Activated CD8-positive, alpha-beta memory T cell treated with anti-CD3 and anti-CD28 coated beads, Interleukin-2, amount 50 U/mL, for 48 hours (primary cell): ENCODE data around the gene GPHN.

Experiments used
- DNase-seq: peaks from one replicate; pipeline ENCODE4 v3.0.0-alpha.2; 2020

GPHN gene

GRCh38 chr14:67071506-67071905, 563.6 kb downstream of the GPHN start:
- DNase-seq, result no peak

DNA sequence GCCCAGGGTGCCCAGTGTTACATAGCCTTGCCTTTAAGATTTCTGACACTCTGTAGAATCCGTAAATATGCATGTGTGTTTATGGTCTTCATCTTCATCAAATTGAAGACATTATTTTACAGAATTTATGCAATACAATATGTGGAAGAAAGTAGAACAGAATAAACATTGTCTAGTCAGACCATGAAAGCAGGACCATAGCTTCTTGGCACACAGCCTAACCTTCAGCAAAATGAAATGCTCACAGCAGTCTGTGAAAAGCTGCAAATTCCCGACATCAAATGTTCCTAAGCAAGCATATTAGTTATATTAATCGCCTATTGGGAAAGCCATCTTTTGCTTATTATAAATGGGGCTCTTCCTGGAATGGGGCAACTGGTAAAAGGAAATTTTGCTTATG, 570.0 kb downstream of the GPHN start:
- DNase-seq, result no peak

DNA sequence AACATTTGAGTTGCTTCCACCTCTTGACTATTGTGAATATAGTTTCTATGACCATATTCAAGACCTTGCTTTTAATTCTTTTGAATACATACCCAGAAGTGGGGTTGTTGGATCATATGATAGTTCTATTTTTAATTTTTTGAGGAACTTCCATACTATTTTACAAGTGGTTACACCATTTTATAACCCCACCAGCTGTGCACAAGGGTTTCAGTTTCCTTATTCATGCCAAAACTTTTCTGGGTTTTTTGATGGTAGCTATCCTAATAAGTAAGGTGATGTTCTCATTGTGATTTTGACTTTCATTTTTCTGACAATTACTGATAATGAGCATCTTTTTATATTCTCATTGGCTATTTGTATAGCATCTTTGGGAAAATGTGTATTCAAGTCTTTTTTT, 571.9 kb downstream of the GPHN start:
- no peak for DNase-seq

DNA sequence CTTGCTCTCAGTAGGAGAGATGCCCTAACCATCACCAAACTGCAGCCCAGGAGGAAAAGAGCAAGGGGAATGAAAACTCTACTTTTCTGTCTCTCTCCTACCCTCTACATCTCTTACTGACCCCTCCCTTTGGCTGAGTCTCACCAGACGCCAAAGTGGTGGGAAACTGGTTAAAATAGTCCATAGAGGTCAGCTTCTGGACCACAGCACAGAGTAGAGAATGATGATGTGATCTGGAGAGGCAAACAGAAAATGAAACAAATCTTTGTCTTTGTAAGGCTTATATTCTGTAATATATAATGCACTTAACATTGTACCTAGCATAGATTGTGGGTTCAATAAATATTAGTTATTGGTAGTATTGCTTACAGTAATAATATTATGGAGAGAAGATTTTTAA, 600.3 kb downstream of the GPHN start:
- DNase-seq, result no peak

DNA sequence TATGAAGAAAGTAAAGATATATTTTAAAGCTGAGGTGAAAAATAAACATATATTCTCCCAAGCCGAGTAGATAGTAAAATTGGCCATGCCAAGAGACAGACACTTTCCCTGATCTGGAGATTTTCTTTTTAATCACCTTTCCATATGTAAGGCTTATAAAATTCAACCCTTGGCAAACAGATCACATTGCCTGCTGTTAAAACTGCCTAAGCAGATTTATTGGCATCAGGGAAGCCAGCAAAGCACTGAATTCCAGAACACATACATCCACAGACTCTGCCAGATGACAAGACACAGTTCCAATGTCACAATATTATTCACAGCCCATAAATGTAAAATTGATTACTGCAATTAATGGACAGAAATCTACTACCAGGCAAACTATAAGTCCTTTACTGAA, 603.1 kb downstream of the GPHN start:
- DNase-seq, result no peak

- DNase-seq, result no peak
Measured at GRCh38 chr14:67112344-67112743, 604.4 kb downstream of the GPHN start.

GRCh38 chr14:67127174-67127573, 619.2 kb downstream of the GPHN start:
- no peak for DNase-seq

- no peak for DNase-seq
Measured at GRCh38 chr14:67129768-67130167, 621.8 kb downstream of the GPHN start.

- no peak for DNase-seq
Measured at GRCh38 chr14:67131691-67132090, 623.7 kb downstream of the GPHN start.

GRCh38 chr14:67133144-67133543, 625.2 kb downstream of the GPHN start:
- DNase-seq, result no peak

DNA sequence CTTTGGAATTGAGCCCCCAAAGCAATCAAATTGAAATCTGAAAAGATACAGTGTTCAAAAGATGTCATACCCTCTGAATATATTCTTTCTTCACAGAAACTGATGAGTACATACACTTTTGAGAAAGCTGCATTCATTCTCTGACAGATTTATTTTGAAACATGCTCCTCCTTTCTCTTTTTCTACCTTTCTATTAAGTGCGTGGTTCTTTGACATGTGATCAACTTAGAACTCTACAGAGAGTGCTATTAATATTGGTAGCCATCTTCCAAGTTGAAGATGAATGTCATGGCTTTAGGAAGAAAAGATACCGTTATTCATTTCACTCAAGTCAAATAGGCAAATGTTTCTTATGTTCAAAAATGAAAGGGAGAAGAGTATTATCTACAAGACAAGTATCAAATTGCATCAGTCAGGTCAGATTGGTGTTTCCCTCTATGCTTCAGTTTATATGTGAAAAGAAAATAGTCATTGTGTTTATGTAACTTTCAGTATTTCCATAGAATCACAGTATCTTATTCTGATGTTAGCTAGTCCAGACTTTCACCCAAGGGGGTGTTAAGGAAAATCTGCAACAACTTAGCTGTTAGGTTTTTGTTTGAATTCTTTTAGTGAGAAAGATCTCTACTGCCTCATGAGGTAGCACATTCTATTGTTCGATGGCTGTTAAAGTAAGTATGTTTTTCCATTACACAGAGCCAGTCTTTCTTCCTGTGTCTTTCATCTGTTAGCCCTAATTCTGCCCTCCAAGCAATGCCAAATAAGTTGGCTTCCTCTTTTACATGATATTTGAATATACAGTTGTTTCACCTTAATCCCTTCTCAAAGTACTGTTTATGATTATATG, 625.9 kb downstream of the GPHN start:
- DNase-seq, result no peak

- DNase-seq, result no peak
Measured at GRCh38 chr14:67137744-67138371, 629.9 kb downstream of the GPHN start.

DNA sequence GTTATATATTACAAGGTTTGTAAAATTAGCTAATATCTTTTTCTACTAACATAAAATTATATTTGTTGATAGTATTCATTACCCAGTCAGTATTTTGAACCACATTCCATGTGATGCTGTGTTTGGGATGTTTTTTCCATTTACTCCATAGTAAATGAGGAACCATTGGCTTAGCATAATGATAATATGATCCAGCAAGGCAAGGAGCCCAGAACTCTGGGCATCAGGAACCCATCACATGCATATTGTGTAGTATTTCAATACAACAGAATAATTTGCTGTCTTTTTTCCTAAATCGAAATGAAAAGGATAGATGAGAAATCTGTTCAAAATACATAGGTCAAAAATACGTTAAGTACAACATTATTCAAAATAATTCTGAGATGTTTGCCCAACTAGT, 632.6 kb downstream of the GPHN start:
- no peak for DNase-seq

GRCh38 chr14:67141146-67141900, 633.4 kb downstream of the GPHN start:
- DNase-seq, result no peak

DNA sequence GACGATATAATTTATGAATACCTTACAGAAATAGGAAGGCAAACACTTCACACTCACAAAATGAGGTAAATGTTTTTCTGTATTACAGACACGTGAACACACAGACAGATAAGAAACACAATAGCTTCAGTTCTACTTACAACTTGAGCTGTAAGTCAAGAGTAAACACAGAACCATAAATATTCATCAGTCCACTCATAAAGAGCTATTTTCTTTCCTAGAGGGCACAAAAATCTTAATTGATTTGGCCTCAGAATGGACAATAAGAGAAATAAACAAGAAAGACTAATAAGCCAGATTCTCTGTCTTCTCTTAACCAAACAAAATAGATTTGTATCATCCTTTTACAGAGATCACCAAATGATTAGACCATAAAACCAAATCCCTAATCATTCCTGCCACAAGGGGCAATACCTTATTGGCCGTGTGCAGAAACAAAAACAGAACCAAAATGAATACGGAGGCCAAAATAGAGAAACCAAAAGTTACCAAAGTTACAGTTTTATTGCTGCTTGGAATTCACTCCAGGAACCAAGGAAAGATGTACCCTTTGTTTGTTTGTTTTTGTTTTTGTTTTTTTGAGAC, 643.2 kb downstream of the GPHN start:
- DNase-seq, result no peak

DNA sequence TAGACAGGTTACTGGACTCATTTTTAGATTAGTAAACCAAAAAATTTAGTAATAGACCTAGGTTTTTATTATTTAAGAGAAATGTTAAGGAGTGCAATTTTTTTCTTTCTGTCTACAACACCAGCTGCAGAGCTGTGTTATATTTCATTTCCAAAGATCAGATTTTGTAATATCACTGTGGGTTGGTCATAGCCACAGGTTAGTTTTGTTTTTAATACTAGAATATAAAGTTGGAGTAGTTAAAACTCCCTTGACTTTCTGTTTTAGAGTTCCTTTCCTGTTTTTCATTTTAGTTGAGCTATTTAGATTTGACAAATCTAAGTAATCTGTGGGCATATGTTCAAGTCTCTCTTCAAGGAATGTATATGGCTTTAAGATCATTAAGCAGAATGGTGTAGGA, 650.6 kb downstream of the GPHN start:
- DNase-seq, result no peak

DNA sequence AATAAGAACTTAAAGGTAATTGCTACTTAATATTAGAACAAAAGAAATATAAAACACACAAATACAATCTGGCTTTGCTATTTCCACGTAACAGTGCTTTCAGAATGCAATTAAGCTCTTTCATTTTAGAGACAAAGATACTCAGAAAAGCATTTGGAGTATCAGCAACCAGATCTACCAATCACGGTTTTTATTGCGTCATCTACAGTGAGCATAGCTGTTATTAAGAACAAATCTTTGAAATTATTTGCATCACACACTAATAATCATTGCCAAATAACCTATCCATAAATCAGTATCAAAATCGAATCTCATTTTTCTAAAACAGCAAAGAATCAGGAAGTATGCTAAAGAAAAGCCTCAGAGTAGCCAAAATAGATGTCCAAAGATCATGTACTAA, 654.4 kb downstream of the GPHN start:
- DNase-seq, result no peak

DNA sequence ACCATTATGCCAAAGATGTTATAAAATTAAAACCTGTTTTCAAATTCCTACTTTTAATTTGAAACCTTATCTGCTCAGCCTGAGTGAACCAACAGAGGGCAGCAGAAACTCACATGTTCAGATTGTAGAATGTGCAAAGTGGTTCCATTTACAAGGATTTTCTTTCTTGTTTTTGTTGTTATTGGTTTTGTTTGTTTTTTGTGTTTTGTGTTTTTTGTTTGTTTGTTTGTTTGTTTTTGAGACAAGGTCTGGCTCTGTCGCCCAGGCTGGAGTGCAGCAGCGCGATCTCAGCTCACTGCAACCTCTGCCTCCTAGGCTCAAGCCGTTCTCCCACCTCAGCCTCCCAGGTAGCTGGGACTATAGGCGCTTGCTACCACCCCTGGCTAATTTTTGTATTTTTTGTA, 658.5 kb downstream of the GPHN start:
- no peak for DNase-seq

DNA sequence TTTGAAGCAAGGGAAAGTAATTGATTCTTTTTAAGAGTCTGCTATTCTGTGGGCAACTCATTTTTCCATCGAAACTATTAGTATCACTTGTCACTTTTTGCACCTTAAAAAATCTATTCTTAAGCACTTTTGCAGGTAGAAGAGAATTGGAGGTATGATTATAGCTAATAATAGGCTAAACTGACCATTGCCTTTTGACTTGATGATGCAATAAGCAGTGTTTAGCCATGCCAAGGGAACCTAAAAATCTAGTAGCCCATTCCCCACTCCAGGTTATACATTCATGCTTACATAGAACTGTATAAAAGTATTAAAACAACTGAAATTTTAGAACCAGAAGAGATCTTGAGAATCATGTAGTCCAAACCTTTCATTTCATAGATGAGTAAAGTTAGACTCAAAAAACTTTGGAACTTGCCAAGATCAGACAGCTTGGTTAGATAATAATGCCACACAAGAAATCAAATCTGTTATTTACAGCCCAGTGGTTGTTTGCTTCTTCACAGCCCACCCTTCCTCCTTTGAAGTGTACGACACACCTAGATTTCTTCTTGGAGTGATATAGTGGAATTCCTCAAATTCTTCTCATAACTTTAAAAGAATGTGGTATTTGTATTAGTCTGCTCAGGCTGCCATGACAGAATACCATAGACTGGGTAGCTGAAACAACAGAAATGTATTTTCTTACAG, 659.6 kb downstream of the GPHN start:
- DNase-seq, result no peak

DNA sequence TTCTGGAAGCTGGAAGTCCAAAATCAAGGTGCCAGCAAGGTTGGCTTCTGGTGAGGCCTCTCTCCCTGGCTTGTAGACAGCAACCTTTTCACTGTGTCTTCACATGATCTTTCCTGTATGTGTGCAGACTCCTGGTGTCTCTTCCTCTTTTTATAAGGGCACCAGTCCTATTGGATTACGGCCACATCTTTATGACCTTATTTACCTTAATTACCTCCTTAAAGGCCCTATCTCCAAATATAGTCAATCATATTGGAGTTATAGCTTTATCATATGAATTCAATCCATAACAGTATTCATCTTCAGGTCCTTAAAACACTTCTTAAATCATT, 660.1 kb downstream of the GPHN start:
- no peak for DNase-seq

GRCh38 chr14:67170660-67171059, 662.7 kb downstream of the GPHN start:
- no peak for DNase-seq

DNA sequence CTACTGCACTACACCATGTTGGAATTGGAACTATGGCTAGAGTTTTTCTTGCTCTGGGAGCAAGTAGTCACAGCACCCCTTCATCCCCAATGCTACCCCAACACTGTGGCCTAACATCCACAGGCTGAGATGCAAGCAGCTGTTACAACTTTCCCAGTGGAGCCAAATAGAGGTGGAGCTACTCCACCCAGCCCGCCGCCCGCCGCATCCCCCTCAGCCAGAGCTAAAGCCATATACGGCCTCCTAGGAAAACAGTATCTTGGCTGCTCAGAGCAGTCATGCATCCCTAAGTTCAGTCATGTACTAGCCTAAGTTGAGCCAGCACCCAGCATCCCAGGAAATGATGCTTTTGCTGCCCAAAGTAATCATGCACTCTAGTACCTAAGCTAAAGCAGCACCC, 664.1 kb downstream of the GPHN start:
- no peak for DNase-seq

GRCh38 chr14:67172520-67172919, 664.6 kb downstream of the GPHN start:
- DNase-seq, result no peak
